DND-41 (cell line): Measurements from ENCODE around the gene BRD1.

Experiments
- EZH2 ChIP-seq: IDR thresholded peaks from 3 replicates; pipeline ENCODE4 v1.6.1; 2012; ENCODE audit warnings: borderline replicate concordance, low read depth, mild to moderate bottlenecking, moderate library complexity, low read length, inconsistent platforms; ENCODE audit not compliant: severe bottlenecking
- TF ChIP-seq, protein P1 (sequence below): IDR thresholded peaks from 2 replicates; pipeline ENCODE4 v1.5.1; 2012; ENCODE audit warnings: borderline replicate concordance, low read length, moderate library complexity, mild to moderate bottlenecking; ENCODE audit not compliant: poor library complexity, severe bottlenecking; ENCODE audit errors: extremely low read depth

DNA sequence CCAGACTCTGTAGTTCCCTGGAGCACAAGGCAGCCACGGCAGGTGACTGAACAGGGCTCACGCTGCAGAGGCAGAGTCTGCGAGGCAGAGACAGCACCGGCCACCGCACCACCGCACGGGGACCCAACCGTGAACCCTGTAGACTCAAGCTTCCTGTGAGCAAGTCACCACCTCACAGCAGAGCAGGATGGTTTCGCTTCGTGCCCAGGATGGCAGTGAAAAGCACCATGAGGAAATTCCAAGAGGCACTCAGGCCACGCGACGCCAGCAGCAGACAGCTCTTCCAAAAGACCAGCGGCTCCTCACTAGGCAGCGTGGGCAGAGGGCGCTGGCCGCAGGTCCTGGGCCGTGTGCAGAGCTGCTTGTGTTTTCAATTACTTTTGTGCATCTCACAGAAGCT lies 24.5 kb downstream of the BRD1 start:
- TF ChIP-seq, protein P1, sequence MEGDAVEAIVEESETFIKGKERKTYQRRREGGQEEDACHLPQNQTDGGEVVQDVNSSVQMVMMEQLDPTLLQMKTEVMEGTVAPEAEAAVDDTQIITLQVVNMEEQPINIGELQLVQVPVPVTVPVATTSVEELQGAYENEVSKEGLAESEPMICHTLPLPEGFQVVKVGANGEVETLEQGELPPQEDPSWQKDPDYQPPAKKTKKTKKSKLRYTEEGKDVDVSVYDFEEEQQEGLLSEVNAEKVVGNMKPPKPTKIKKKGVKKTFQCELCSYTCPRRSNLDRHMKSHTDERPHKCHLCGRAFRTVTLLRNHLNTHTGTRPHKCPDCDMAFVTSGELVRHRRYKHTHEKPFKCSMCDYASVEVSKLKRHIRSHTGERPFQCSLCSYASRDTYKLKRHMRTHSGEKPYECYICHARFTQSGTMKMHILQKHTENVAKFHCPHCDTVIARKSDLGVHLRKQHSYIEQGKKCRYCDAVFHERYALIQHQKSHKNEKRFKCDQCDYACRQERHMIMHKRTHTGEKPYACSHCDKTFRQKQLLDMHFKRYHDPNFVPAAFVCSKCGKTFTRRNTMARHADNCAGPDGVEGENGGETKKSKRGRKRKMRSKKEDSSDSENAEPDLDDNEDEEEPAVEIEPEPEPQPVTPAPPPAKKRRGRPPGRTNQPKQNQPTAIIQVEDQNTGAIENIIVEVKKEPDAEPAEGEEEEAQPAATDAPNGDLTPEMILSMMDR: no peak
- TF ChIP-seq EZH2: no peak
